Measurements from ENCODE around the gene ADAMTSL5.
"Not testable (repeated sequence)": the region's sequence is repeated elsewhere in the genome, so short reads cannot be mapped to it uniquely, and the experiment has no call there.

ADAMTSL5 gene

GRCh38 chr19:1538978-1539377, 26.2 kb upstream of the ADAMTSL5 start:
- no peaks in the 10 kb centered on the region for H3K9me3 Mint-ChIP-seq
- H3K27me3 Mint-ChIP-seq (ENCODE audit: low read depth): peaks cover 9% of the 10 kb centered on the region
- no peak for DNase-seq (ENCODE audit: low spot score)
- no peaks in the 10 kb centered on the region for H3K36me3 Mint-ChIP-seq (ENCODE audit: low read depth)
- peaks cover 3% of the 10 kb centered on the region for H3K4me1 Mint-ChIP-seq (ENCODE audit: low read depth)
- no peak overlapping the region for H3K4me3 Mint-ChIP-seq
- no peak overlapping the region for H3K27ac Mint-ChIP-seq

GRCh38 chr19:1535699-1536098, 22.9 kb upstream of the ADAMTSL5 start:
- H3K27me3 Mint-ChIP-seq (ENCODE audit: low read depth); H3K36me3 Mint-ChIP-seq (ENCODE audit: low read depth); H3K27ac Mint-ChIP-seq; DNase-seq (ENCODE audit: low spot score); H3K9me3 Mint-ChIP-seq; H3K4me3 Mint-ChIP-seq; H3K4me1 Mint-ChIP-seq (ENCODE audit: low read depth): not testable (repeated sequence)

- no peaks in the 10 kb centered on the region for H3K9me3 Mint-ChIP-seq
- no peaks in the 10 kb centered on the region for H3K36me3 Mint-ChIP-seq (ENCODE audit: low read depth)
- no peaks in the 10 kb centered on the region for H3K4me1 Mint-ChIP-seq (ENCODE audit: low read depth)
- H3K27ac Mint-ChIP-seq: no peak overlapping the region
- H3K27me3 Mint-ChIP-seq (ENCODE audit: low read depth): no peaks in the 10 kb centered on the region
- H3K4me3 Mint-ChIP-seq: no peak overlapping the region
- no peak for DNase-seq (ENCODE audit: low spot score)
Measured at GRCh38 chr19:1534972-1535371, 22.2 kb upstream of the ADAMTSL5 start.

DNA sequence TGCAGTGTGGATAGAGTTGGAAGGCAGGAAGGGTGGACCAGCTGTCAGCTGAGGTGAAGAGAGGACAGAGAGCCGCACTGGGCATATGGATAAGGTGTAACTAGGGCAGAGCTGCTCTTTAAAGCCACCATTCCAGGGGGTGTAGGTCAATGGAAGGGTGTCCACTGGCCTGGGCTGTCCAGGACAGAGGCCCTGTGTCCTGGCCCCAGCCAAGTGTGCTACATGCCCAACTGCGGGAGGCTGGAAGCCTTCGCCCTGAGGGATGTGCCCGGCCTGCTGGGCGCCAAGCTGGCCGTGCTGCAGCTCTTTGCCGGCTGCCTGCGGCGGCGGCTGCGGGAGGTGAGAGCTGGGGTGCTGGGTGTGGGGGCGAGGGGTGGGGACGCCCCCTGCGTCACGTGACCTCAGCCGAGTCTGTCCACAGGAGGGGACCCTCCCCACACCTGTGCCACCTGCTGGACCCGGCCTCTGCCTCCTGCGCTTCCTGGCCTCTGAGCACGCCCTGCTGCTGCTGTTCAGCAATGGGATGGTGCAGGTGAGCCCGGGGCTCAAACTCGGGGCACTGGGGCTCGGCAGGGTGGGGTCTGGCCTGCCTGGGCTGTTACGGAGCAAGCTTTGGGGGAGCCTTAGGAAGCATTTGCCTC, 20.8 kb upstream of the ADAMTSL5 start:
- Mint-ChIP-seq H3K36me3 (ENCODE audit: low read depth) (no peaks in the 10 kb centered on the region), H3K4me1 (ENCODE audit: low read depth) (no peaks in the 10 kb centered on the region), H3K9me3 (no peaks in the 10 kb centered on the region), H3K27me3 (ENCODE audit: low read depth) (no peaks in the 10 kb centered on the region), H3K4me3 (no peak overlapping the region), H3K27ac (no peak overlapping the region)
- DNase-seq (ENCODE audit: low spot score): no peak

GRCh38 chr19:1532003-1532402, 19.2 kb upstream of the ADAMTSL5 start:
- H3K4me3 Mint-ChIP-seq: no peak overlapping the region
- no peaks in the 10 kb centered on the region for H3K36me3 Mint-ChIP-seq (ENCODE audit: low read depth)
- H3K4me1 Mint-ChIP-seq (ENCODE audit: low read depth): no peaks in the 10 kb centered on the region
- DNase-seq (ENCODE audit: low spot score): no peak
- no peaks in the 10 kb centered on the region for H3K27me3 Mint-ChIP-seq (ENCODE audit: low read depth)
- no peak overlapping the region for H3K27ac Mint-ChIP-seq
- H3K9me3 Mint-ChIP-seq: no peaks in the 10 kb centered on the region

DNA sequence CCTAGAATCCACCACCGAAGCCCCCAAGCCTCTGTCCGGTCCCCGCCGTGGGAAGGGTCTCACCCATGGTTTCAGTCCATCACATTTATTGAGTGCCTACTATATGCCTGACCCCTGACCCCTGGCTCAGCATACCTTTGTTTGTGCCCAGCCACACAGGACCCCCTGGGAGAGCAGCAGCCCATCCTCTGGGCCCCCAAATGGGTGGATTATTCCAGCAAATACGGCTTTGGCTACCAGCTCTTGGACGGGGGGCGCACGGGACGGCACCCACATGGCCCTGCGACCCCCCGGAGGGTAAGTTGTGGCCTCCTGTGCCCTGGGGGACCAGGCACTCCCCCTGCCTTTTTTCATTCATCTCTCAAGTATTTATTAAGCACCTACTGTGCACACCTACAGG, 18.8 kb upstream of the ADAMTSL5 start:
- H3K27me3 Mint-ChIP-seq (ENCODE audit: low read depth): no peaks in the 10 kb centered on the region

GRCh38 chr19:1530856-1531255, 18.0 kb upstream of the ADAMTSL5 start:
- not testable (repeated sequence) for H3K27ac Mint-ChIP-seq; H3K4me3 Mint-ChIP-seq; DNase-seq (ENCODE audit: low spot score); H3K9me3 Mint-ChIP-seq; H3K27me3 Mint-ChIP-seq (ENCODE audit: low read depth); H3K4me1 Mint-ChIP-seq (ENCODE audit: low read depth); H3K36me3 Mint-ChIP-seq (ENCODE audit: low read depth)

More for the DNA sequence above, 18.8 kb upstream of the ADAMTSL5 start:
- Mint-ChIP-seq H3K4me3 (no peak overlapping the region), H3K36me3 (ENCODE audit: low read depth) (no peaks in the 10 kb centered on the region), H3K4me1 (ENCODE audit: low read depth) (no peaks in the 10 kb centered on the region), H3K27ac (no peak overlapping the region), H3K9me3 (no peaks in the 10 kb centered on the region)
- no peak for DNase-seq (ENCODE audit: low spot score)

DNA sequence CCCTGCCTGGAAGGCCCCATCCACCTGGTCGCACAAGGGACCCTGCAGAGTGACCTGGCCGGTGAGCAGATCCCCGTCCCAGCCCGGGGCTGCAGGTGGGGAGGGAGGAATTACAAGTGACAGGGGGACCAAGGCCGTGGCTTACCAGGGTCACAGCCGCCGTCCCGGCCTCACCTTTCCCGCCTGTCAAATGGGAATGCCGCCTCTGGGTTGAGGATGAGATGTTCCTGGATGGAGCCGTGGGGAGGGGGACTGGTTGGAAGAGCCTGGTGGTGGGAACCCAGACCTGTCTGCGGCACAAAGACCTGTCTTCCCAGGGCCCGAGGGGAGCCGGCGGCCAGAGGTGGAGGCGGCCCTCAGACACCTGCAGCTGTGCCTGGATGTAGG, 16.6 kb upstream of the ADAMTSL5 start:
- Mint-ChIP-seq H3K27me3 (ENCODE audit: low read depth) (peaks cover 11% of the 10 kb centered on the region), H3K27ac (no peak overlapping the region), H3K4me1 (ENCODE audit: low read depth) (peaks cover 3% of the 10 kb centered on the region), H3K36me3 (ENCODE audit: low read depth) (no peaks in the 10 kb centered on the region), H3K4me3 (no peak overlapping the region), H3K9me3 (no peaks in the 10 kb centered on the region)
- no peak for DNase-seq (ENCODE audit: low spot score)

- Mint-ChIP-seq H3K27me3 (ENCODE audit: low read depth) (peaks cover 13% of the 10 kb centered on the region), H3K9me3 (no peaks in the 10 kb centered on the region), H3K4me1 (ENCODE audit: low read depth) (peaks cover 3% of the 10 kb centered on the region), H3K27ac (no peak overlapping the region), H3K4me3 (no peak overlapping the region), H3K36me3 (ENCODE audit: low read depth) (no peaks in the 10 kb centered on the region)
- DNase-seq (ENCODE audit: low spot score): no peak
Measured at GRCh38 chr19:1528596-1529429, 16.0 kb upstream of the ADAMTSL5 start.

- no peak overlapping the region for H3K27ac Mint-ChIP-seq
- H3K4me1 Mint-ChIP-seq (ENCODE audit: low read depth): peaks cover 3% of the 10 kb centered on the region
- H3K27me3 Mint-ChIP-seq (ENCODE audit: low read depth): peaks cover 20% of the 10 kb centered on the region
- DNase-seq (ENCODE audit: low spot score): no peak
- no peaks in the 10 kb centered on the region for H3K9me3 Mint-ChIP-seq
- H3K4me3 Mint-ChIP-seq: no peak overlapping the region
- no peaks in the 10 kb centered on the region for H3K36me3 Mint-ChIP-seq (ENCODE audit: low read depth)
Measured at GRCh38 chr19:1527650-1528309, 15.0 kb upstream of the ADAMTSL5 start.

DNA sequence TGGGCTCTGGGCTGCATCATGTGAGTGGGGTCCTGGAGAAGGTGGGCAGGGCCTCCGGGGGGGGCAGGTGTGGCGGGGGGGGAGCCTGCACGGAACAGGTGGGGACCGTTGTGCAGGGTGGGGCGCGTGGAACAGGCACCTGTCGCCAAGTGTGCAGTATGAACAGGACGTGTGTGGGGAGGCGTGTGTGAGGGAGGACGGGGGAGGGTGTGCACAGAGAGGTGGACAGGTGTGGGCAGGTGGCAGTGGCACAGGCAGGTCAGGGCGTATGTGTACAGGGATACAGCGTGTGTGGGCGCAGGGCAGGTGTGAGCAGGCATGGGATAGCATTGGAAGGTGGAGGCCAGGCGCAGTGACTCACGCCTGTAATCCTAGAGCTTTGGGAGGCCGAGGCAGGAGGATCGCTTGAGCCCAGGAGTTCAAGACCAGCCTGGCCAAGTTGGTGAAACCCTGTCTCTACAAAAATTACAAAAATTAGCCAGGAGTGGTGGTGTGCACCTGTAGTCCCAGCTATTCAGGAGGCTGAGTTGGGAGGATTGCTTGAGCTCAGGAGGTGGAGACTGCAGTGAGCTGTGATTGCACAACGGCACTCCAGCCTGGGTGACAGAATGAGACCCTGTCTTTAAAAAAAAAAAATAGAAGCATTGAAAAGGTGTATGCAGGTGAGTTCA, 14.3 kb upstream of the ADAMTSL5 start:
- Mint-ChIP-seq H3K27ac (no peak overlapping the region), H3K4me1 (ENCODE audit: low read depth) (peaks cover 3% of the 10 kb centered on the region), H3K4me3 (no peak overlapping the region), H3K27me3 (ENCODE audit: low read depth) (peaks cover 22% of the 10 kb centered on the region), H3K36me3 (ENCODE audit: low read depth) (no peaks in the 10 kb centered on the region), H3K9me3 (no peaks in the 10 kb centered on the region)
- no peak for DNase-seq (ENCODE audit: low spot score)

- Mint-ChIP-seq H3K27me3 (ENCODE audit: low read depth) (peaks cover 22% of the 10 kb centered on the region), H3K27ac (no peak overlapping the region), H3K4me1 (ENCODE audit: low read depth) (peaks cover 3% of the 10 kb centered on the region), H3K36me3 (ENCODE audit: low read depth) (no peaks in the 10 kb centered on the region), H3K9me3 (no peaks in the 10 kb centered on the region), H3K4me3 (no peak overlapping the region)
- no peak for DNase-seq (ENCODE audit: low spot score)
Measured at GRCh38 chr19:1526066-1526778, 13.4 kb upstream of the ADAMTSL5 start.

GRCh38 chr19:1525343-1525742, 12.5 kb upstream of the ADAMTSL5 start:
- Mint-ChIP-seq H3K4me3 (no peak overlapping the region), H3K27me3 (ENCODE audit: low read depth) (peaks cover 22% of the 10 kb centered on the region), H3K36me3 (ENCODE audit: low read depth) (no peaks in the 10 kb centered on the region), H3K4me1 (ENCODE audit: low read depth) (peaks cover 3% of the 10 kb centered on the region), H3K9me3 (no peaks in the 10 kb centered on the region), H3K27ac (no peak overlapping the region)
- DNase-seq (ENCODE audit: low spot score): no peak
